ENCODE data around the gene WDFY3.

The WDFY3 gene

DNA sequence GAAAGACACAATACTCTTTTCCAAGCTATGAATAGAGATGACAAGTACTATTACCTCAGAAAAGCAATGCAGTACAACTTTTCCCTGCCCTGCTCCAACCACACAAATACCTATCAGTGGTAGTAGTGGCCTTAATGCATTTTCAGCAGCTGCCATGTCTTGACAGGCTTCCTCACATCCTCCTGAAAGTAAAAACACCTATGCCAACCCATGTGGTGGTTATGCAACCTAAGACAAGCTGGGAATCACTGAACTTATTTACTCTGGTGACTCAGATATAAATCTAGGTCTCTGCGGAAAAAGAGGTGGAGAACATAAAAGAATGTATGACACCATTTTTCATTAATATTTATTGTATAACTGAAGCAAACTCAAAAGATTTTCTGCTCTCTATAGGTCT is 14.5 kb downstream of the WDFY3 start:
- no peak overlapping the region for H3K27ac ChIP-seq (ENCODE audit: low read depth, low read length, severe bottlenecking)
- no peak overlapping the region for H3K4me3 ChIP-seq (ENCODE audit: extremely low read depth, insufficient read depth, low read length, poor library complexity, severe bottlenecking)
- H3K36me3 ChIP-seq (ENCODE audit: control insufficient read depth, insufficient read depth, low read length) = no peaks in the 10 kb centered on the region
- no peaks in the 10 kb centered on the region for H3K9me3 ChIP-seq (ENCODE audit: control insufficient read depth, low read length)
- WGBS, 2 experiments (ENCODE audit: insufficient coverage in 2 of 2) = no CpG with 5 or more reads among the region's 1 CpG
- H3K4me1 ChIP-seq (ENCODE audit: control insufficient read depth, insufficient read depth, low read length, poor library complexity, severe bottlenecking) = peaks cover 11% of the 10 kb centered on the region

- H3K4me1 ChIP-seq (ENCODE audit: control insufficient read depth, insufficient read depth, low read length, poor library complexity, severe bottlenecking) = peaks cover 7% of the 10 kb centered on the region
- peaks cover 5% of the 10 kb centered on the region for H3K36me3 ChIP-seq (ENCODE audit: control insufficient read depth, insufficient read depth, low read length)
- H3K9me3 ChIP-seq (ENCODE audit: control insufficient read depth, low read length) = no peaks in the 10 kb centered on the region
- peak overlapping the region; percentile 10 for H3K27ac ChIP-seq (ENCODE audit: low read depth, low read length, severe bottlenecking)
- whole genome bisulfite sequencing, 2 experiments (ENCODE audit: insufficient coverage in 2 of 2) = 100% methylated on average over 1 of the region's 2 CpGs; no CpG with 5 or more reads in 1 of the 2 experiments
- H3K4me3 ChIP-seq (ENCODE audit: extremely low read depth, insufficient read depth, low read length, poor library complexity, severe bottlenecking) = no peak overlapping the region
These were observed 18.4 kb downstream of the WDFY3 start for GRCh38 chr4:84948056-84948455.

DNA sequence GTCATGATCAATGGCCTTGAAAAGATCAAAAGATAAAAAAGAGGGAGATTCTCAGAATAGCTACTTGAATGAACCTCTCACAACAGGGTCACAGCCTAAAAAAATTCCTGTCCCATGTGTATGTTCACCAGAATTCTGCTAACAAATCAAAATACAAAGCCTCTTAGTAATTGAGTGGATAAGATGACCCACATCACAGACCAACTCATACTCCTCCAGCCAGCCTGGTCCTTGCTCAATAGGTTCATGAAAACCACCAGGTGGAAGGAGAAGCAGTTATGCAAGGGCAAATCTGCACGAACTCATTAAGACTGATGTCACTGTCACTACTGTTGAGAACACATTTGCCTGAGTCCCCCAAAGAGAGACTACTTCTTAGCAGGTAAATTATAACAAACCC is 21.5 kb downstream of the WDFY3 start:
- 92 to 100% methylated on average over 1 of the region's 1 CpG for WGBS, 2 experiments (ENCODE audit: insufficient coverage in 2 of 2)
- H3K4me1 ChIP-seq (ENCODE audit: control insufficient read depth, insufficient read depth, low read length, poor library complexity, severe bottlenecking) = peaks cover 7% of the 10 kb centered on the region
- H3K27ac ChIP-seq (ENCODE audit: low read depth, low read length, severe bottlenecking) = no peak overlapping the region
- H3K4me3 ChIP-seq (ENCODE audit: extremely low read depth, insufficient read depth, low read length, poor library complexity, severe bottlenecking) = no peak overlapping the region
- peaks cover 5% of the 10 kb centered on the region for H3K9me3 ChIP-seq (ENCODE audit: control insufficient read depth, low read length)
- H3K36me3 ChIP-seq (ENCODE audit: control insufficient read depth, insufficient read depth, low read length) = peaks cover 9% of the 10 kb centered on the region

GRCh38 chr4:84940960-84941359 is 25.5 kb downstream of the WDFY3 start:
- Histone ChIP-seq H3K9me3 (ENCODE audit: control insufficient read depth, low read length) (peaks cover 5% of the 10 kb centered on the region), H3K36me3 (ENCODE audit: control insufficient read depth, insufficient read depth, low read length) (peaks cover 9% of the 10 kb centered on the region), H3K4me3 (ENCODE audit: extremely low read depth, insufficient read depth, low read length, poor library complexity, severe bottlenecking) (no peak overlapping the region), H3K4me1 (ENCODE audit: control insufficient read depth, insufficient read depth, low read length, poor library complexity, severe bottlenecking) (no peaks in the 10 kb centered on the region), H3K27ac (ENCODE audit: low read depth, low read length, severe bottlenecking) (no peak overlapping the region)

GRCh38 chr4:84939113-84939512 is 27.4 kb downstream of the WDFY3 start:
- 92 to 94% methylated on average over 6 of the region's 6 CpGs for WGBS, 2 experiments (ENCODE audit: insufficient coverage in 2 of 2)
- Histone ChIP-seq H3K27ac (ENCODE audit: low read depth, low read length, severe bottlenecking) (no peak overlapping the region), H3K4me3 (ENCODE audit: extremely low read depth, insufficient read depth, low read length, poor library complexity, severe bottlenecking) (no peak overlapping the region)

DNA sequence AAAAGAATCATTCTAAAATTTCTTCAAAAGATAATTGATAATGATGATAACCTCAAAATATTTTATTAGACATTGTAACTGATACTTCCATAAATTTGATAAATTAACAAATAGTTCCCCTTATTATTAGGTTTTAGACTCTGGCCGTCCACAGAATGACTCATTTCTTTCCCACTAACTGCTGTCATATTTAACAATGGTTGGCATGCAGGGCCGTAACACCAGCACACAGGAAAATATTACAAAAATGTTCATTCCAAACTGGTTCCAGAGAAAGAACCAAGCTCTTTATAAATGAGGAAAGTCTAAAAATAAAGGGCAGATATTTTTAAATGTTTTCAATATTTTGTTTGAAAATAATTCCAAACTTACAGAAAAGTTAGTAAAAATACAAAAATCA is 28.2 kb downstream of the WDFY3 start:
- H3K9me3 ChIP-seq (ENCODE audit: control insufficient read depth, low read length) = peaks cover 5% of the 10 kb centered on the region
- H3K4me3 ChIP-seq (ENCODE audit: extremely low read depth, insufficient read depth, low read length, poor library complexity, severe bottlenecking) = no peak overlapping the region
- H3K27ac ChIP-seq (ENCODE audit: low read depth, low read length, severe bottlenecking) = no peak overlapping the region
- 80 to 94% methylated on average over 1 to 2 of the region's 2 CpGs for WGBS, 2 experiments (ENCODE audit: insufficient coverage in 2 of 2)
- H3K36me3 ChIP-seq (ENCODE audit: control insufficient read depth, insufficient read depth, low read length) = peaks cover 5% of the 10 kb centered on the region
- H3K4me1 ChIP-seq (ENCODE audit: control insufficient read depth, insufficient read depth, low read length, poor library complexity, severe bottlenecking) = no peaks in the 10 kb centered on the region

More at GRCh38 chr4:84939113-84939512, 27.4 kb downstream of the WDFY3 start:
- Histone ChIP-seq H3K36me3 (ENCODE audit: control insufficient read depth, insufficient read depth, low read length) (peaks cover 5% of the 10 kb centered on the region), H3K4me1 (ENCODE audit: control insufficient read depth, insufficient read depth, low read length, poor library complexity, severe bottlenecking) (no peaks in the 10 kb centered on the region), H3K9me3 (ENCODE audit: control insufficient read depth, low read length) (peaks cover 5% of the 10 kb centered on the region)

DNA sequence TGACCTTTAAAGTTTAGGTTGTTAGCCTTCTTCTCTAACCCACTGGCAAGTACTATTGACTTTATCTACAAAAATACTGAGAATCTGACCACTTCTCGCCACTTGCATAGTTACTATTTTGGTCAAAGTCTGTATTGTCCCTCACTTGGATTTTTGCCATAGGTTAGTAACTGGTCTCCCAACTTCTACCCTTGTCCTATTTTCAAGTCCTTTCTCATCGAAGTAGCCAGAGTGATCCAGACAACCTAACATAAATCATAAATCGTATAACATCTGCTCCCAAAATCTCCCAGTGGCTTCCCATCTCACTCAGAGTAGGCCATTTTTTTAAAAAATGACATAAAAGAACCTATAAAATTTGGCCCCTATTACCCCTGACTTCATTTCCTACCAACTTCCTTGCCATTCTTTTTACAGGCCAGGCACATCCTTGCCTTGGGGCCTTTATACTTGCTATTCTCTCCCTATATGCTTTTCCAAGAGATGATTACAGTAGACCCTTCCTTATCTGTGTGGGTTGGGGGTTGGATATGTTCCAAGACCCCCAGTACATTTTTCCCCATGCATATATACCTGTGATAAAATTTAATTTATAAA is 29.0 kb downstream of the WDFY3 start:
- Histone ChIP-seq H3K36me3 (ENCODE audit: control insufficient read depth, insufficient read depth, low read length) (no peaks in the 10 kb centered on the region), H3K9me3 (ENCODE audit: control insufficient read depth, low read length) (peaks cover 5% of the 10 kb centered on the region), H3K27ac (ENCODE audit: low read depth, low read length, severe bottlenecking) (no peak overlapping the region), H3K4me1 (ENCODE audit: control insufficient read depth, insufficient read depth, low read length, poor library complexity, severe bottlenecking) (no peaks in the 10 kb centered on the region), H3K4me3 (ENCODE audit: extremely low read depth, insufficient read depth, low read length, poor library complexity, severe bottlenecking) (no peak overlapping the region)
- 92 to 100% methylated on average over 3 of the region's 3 CpGs for WGBS, 2 experiments (ENCODE audit: insufficient coverage in 2 of 2)

- Histone ChIP-seq H3K4me3 (ENCODE audit: extremely low read depth, insufficient read depth, low read length, poor library complexity, severe bottlenecking) (no peak overlapping the region), H3K4me1 (ENCODE audit: control insufficient read depth, insufficient read depth, low read length, poor library complexity, severe bottlenecking) (no peaks in the 10 kb centered on the region), H3K27ac (ENCODE audit: low read depth, low read length, severe bottlenecking) (no peak overlapping the region), H3K36me3 (ENCODE audit: control insufficient read depth, insufficient read depth, low read length) (peaks cover 5% of the 10 kb centered on the region), H3K9me3 (ENCODE audit: control insufficient read depth, low read length) (no peaks in the 10 kb centered on the region)
- WGBS, 2 experiments (ENCODE audit: insufficient coverage in 2 of 2) = 100% methylated on average over 2 of the region's 2 CpGs; no CpG with 5 or more reads in 1 of the 2 experiments
These were observed 30.4 kb downstream of the WDFY3 start for GRCh38 chr4:84936123-84936522.

DNA sequence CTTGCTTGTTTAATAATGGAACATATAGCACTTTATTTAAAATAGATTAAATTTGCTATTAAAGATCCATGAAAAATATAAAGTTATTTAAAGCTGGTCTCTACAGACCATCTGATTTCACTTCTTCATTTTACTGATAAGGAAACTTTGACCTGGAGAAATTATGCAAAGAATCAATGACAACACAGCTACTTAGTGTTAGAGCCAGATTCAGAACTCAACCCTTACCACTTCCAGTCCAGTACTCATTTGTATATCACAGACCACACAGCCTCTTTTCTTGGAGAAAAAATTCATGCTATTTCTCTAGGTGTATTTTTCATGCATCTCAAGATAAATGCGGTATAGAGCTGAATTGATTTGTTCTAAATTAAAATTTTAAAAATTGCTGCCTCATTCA is 34.0 kb downstream of the WDFY3 start:
- Histone ChIP-seq H3K4me1 (ENCODE audit: control insufficient read depth, insufficient read depth, low read length, poor library complexity, severe bottlenecking) (no peaks in the 10 kb centered on the region), H3K4me3 (ENCODE audit: extremely low read depth, insufficient read depth, low read length, poor library complexity, severe bottlenecking) (no peak overlapping the region), H3K36me3 (ENCODE audit: control insufficient read depth, insufficient read depth, low read length) (peaks cover 35% of the 10 kb centered on the region), H3K27ac (ENCODE audit: low read depth, low read length, severe bottlenecking) (no peak overlapping the region), H3K9me3 (ENCODE audit: control insufficient read depth, low read length) (no peaks in the 10 kb centered on the region)
- no CpG with 5 or more reads among the region's 1 CpG for WGBS, 2 experiments (ENCODE audit: insufficient coverage in 2 of 2)

DNA sequence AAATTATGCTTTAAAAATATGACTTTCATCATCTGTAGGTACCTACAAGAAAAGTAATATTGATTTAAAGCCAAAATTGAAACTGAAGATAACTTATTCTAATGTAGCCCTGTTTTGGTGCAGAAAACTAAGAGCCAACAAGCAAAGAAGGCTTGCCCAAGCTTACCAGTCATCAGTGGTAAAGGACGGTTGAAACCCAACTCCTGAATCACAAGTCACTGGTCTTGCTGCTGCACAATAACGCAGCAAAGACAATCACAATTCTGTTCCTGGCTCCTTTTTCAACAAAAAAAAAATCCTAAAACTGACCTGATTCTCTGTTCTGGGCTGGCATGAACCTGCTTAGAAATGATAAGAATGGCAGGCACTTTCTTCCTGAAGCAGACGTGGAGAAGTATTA is 34.5 kb downstream of the WDFY3 start:
- no peaks in the 10 kb centered on the region for H3K4me1 ChIP-seq (ENCODE audit: control insufficient read depth, insufficient read depth, low read length, poor library complexity, severe bottlenecking)
- WGBS, 2 experiments (ENCODE audit: insufficient coverage in 2 of 2) = 67 to 95% methylated on average over 1 to 2 of the region's 3 CpGs
- no peak overlapping the region for H3K27ac ChIP-seq (ENCODE audit: low read depth, low read length, severe bottlenecking)
- H3K4me3 ChIP-seq (ENCODE audit: extremely low read depth, insufficient read depth, low read length, poor library complexity, severe bottlenecking) = no peak overlapping the region
- H3K36me3 ChIP-seq (ENCODE audit: control insufficient read depth, insufficient read depth, low read length) = peaks cover 36% of the 10 kb centered on the region
- no peaks in the 10 kb centered on the region for H3K9me3 ChIP-seq (ENCODE audit: control insufficient read depth, low read length)

DNA sequence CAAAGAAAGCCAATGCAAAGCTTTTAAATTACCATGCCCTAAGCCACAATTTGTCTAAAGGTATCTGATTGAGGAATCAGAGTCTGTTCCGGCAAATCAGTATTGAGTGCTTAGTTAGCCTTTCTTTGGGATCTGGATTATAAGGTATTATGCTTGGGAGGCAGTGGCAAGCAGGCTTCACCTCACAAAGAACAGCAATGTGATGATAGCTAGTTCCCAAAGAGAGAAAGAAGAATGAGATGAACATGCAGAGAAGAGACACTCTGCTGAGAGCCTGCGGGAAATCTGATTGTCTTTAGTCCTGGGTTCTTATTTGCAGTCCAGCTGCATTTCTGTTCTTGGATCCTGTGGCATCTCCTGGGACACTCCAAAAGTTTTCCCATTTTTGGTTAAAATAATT is 35.2 kb downstream of the WDFY3 start:
- peaks cover 36% of the 10 kb centered on the region for H3K36me3 ChIP-seq (ENCODE audit: control insufficient read depth, insufficient read depth, low read length)
- H3K27ac ChIP-seq (ENCODE audit: low read depth, low read length, severe bottlenecking) = no peak overlapping the region
- no peaks in the 10 kb centered on the region for H3K4me1 ChIP-seq (ENCODE audit: control insufficient read depth, insufficient read depth, low read length, poor library complexity, severe bottlenecking)
- no peaks in the 10 kb centered on the region for H3K9me3 ChIP-seq (ENCODE audit: control insufficient read depth, low read length)
- 86 to 90% methylated on average over 2 of the region's 2 CpGs for WGBS, 2 experiments (ENCODE audit: insufficient coverage in 2 of 2)
- H3K4me3 ChIP-seq (ENCODE audit: extremely low read depth, insufficient read depth, low read length, poor library complexity, severe bottlenecking) = no peak overlapping the region

All from mesodermal cell (in vitro differentiated cells).